ENCODE measurements around the gene PRSS12.

DNA sequence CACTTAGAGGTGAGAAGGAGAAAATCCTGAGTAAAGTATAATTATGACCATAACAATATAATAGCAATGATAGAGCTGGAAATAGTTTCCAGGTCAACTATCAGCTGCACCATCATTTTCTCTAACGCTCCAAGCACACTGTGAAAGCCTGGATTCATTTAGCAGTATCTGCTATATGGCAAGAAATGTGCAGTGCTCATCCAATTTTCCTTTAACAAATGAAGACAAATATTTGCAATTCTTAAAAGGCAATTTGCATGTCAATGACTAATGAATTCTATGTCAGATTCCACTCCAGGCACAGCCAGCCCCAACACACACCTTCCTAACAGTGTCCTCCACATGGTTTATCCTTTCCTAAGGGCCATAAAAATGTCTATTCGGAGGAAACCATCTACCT lies 12.7 kb downstream of the PRSS12 start:
- TF ChIP-seq YY1 (IDR thresholded peaks at IDR 0.05; ENCODE audit: insufficient read depth, insufficient read length), result no peak
- TF ChIP-seq SUZ12 (IDR thresholded peaks at IDR 0.05; ENCODE audit: extremely low read depth, insufficient read depth, insufficient read length), result no peak
